NCI-H1417 (cell line): ENCODE measurements around the gene AKAP14.
"Not testable (repeated sequence)": the region's sequence is repeated elsewhere in the genome, so short reads cannot be mapped to it uniquely, and the experiment has no call there.

Source experiments
- DNase-seq, 3 experiments: peaks; one replicate each; lab custom pipeline; 2025; lab: John Stamatoyannopoulos, UW

Gene AKAP14

DNA sequence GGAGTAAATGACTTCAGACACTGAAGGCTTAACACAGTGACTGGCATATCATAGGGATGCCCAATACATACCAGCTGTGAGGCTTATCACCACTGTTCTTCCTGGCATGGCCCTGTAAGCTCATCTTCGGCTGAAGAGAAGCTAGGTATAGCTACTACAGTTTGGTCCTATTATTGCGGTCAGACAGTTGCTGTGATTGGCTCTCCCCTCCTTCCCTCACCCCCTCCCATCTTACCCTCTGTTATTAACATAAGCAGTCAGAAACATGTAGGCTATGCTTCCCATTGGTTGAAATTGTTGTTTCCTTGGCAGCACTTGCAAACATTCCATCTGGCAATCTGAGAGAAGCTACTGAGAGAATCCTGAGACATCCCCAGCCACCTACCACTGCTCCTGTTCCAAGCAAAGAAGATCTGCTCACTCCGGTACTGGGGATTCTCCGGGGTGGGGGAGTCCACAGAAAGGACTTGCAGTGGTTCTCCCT, at the start of gene AKAP14:
TSS of gene AKAP14 (plus strand) at position 51 of the 484 bp plus-strand sequence. CDS start 7,331 bp downstream, outside the sequence.
- DNase-seq: peak in 2 of 3 experiments; percentile 17 to 53

DNA sequence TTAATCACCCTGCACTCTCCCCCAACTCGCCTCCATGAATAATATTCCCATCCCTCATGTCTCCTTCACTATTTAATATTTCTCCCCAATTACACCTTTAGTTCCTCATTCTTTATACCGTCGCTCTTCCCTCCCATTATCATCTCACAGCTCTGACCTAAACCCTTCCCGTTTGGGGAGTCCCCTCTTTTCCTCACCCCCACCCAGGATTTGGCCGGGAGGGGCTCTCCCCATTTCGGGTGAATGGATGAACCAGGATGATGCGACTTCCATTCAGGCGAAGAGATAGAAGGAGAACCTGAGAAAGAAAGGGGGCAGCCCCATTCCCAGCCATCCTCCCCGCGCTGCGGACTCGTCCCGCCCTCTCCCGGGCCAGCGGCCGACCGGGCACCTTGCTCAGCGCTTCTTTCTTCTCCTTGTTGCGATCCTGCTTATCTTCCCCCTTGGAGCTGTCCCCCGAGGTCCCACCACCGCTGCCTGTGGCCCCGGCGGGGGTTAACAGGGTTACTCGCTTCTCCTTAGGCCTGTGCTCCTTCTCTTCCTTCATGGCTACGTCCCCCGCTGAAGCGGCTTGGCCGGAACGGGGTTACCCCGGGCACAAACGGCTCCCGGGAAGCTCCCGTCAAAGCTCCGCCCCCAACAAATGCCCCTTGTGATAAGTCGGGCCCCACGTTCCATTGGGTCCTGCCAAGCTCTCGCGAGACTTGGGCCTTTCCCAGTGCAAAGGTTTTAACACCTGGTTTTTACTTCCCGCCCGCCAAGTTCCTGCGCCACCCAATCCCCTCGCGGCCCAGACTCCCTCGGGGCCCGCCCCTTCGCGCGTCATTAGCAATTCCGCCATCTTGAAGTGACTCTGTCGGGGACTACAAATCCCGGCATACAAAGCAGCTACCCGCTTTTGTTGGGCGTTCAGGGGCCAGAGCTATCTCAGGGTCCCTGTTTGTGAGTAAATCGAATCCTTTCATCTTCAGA, 43.0 kb upstream of the AKAP14 start, which contains the start of gene UPF3B:
TSS of gene UPF3B (minus strand) at position 582 of the 972 bp plus-strand sequence. CDS start at position 547, 35 bp downstream.
- DNase-seq: peak; percentile 98 to 100 (median 99)

DNA sequence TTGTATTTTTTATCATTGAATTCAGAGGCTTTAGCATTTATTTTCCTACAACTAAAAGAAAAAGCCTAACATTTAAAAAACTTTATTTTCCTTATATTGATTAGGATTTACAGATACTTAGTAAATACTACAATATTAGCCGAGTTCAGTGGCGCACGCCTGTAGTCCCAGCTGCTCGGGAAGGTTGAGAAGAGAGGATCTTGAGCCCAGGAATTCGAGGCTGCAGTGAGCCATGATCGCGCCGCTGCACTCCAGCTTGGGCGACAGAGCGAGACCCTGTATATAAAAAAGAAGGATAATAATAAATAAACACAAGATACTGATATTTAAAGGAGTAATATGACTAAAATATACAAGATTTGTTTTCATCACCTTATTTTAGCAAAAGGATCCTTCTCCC, 42.2 kb upstream of the AKAP14 start:
- peak in 1 of 3 experiments; percentile 43 for DNase-seq

DNA sequence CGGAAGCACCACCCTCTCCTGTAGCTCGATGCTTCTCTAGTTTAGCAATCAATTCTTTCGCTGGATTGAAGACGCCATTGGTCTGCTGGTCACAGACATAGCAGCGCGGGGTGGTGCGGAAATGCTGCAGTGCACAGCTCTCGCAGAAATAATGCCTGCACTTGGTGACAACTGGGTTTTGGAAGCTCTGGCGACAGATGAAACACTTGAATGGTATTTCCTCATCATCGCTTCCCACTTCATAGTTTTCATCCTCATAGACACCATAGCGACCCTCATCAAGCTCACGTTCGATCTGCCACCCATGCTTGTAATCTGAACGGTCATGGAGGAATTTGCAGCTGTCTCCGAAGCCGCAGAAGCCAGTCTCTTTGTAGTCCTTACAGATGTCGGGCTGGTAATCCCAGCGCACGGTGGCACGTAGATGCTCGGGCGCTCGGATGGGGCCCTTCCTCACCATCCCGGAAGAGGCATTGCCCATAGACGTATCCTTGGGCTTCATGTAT, 25.0 kb upstream of the AKAP14 start:
- peak; percentile 19 to 57 (median 37) for DNase-seq

DNA sequence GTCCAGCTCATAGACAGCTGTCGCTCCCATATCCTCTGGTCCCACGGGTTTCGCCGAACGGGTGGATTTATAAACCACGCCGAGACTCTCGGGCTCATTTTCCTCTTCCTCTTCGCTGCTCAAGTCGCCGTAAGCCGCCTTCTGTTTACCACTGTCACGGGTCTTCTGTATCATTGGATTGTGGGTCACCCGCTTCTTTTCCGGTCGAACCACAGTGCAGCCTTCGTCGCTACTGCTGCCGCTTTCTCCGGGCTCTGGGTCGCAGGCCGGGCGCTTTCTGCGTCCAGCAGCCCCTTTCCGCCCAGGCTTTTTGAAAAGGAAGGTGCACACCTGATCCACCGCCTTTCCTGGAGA, 24.5 kb upstream of the AKAP14 start:
- DNase-seq: no peak

DNA sequence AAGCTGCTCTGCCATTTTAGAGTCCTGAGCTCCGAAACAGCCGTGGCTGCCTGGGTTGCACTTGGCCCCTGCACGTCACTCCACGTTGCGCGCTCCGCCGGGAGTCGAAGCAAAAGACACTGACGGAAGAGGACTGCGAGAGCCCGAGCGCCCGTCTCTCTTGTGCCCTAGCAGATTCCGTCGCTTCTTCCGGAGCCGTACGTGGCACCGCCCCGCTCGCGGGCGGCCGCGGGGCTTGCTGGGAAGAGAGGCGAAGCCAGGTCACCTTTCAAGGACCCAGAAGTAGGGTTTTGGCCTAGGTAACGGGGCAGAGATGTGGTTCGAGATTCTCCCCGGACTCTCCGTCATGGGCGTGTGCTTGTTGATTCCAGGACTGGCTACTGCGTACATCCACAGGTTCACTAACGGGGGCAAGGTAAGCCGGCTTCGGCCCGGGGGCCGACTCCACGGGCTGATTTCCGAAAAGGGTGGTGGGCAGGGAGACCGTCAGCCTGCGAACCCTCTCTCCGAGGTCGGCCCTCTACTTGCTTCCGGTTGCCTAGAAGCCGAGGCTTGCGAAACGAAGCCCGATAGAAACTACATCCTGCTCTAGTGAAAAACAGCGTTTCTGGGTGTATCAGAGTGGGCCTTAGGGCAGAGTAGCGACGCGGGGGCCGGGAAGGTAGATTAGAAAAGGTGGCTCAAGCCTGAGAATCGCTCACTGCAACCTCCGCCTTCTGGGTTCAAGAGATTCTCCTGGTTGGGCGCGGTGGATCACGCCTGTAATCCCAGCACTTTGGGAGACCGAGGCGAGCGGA, 23.9 kb upstream of the AKAP14 start, which contains the start of the genes NDUFA1 and RNF113A:
TSS of gene NDUFA1 (plus strand) at position 234 of the 797 bp plus-strand sequence. CDS start at position 314, 80 bp downstream.
TSS of gene RNF113A (minus strand) at position 135 of the 797 bp plus-strand sequence. CDS start at position 15, 120 bp downstream.
- peak; percentile 84 to 93 (median 92) for DNase-seq

DNA sequence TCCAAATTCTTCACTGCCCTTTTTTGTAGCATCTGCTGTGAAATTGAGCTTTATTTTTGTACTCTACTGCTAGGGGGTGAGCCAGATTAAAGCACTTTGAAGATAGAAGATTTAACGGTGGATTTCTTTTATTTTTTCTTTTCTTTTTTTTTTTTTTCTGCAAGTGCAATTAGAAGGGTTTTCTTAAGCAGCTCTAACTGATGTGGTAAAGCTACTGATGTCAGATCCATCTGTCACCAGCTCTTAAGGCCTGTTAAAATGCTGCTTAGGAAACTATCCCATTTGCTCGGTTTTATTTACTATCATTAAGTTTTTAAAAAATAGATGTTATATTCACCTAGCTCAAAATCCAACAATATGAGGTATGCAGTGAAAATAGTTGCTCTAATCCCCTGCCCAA, 17.0 kb upstream of the AKAP14 start:
- no peak for DNase-seq

DNA sequence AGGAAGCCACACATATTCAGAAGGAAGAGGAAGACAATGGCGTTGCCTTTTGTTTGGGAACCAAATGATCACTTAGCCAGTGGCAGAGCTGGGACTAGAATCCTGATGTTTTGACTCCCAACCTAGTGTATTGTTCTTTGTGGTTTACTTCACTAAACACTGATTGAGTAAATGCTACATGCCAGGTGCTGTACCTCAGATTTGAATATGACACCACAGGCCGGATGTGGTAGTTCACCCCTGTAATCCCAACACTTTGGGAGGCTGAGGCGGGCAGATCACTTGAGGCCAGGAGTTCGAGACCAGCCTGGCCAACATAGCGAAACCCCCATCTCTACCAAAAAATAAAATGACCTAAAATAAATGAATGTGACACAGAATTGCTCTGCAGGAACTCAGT, 15.6 kb upstream of the AKAP14 start:
- DNase-seq: no peak

DNA sequence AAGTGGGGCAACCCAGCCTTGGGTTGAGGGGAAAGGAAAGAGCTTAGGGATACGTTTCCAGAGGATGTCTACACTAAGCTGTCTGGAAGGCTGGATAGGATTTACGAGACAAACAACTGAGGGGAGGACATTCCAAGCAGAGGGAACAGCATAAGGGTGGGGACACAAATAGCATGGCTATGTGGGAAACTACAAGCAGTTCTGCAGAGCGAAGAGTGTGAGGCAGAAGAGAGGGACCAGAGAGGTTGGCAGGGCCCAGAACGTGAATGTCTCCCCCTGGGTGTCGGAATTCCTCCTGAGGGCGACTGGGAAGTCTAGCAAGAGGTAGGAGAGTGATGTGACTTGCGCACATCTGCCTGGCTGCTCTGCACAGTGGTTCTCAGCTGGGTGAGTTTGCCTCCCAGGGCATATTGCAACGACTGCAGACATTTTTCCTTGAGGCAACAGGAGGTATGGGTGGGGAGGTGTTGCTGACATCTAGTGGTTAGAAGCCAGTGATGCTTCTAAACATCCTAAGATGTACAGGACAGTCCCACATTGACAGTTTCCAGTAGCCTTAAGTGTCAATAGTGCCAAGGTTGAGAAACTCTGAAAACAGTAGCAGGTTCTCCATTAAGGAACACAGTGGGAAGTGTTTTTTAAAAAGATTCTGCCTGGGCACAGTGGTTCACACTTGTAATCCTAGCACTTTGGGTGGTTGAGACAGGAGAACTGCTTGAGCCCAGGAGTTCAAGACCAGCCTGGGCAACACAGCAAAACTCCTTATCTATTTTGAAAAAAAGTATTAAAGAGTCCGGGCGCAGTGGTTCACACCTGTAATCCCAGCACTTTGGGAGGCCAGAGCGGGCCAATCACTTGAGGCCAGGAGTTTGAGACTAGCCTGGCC, 14.9 kb upstream of the AKAP14 start:
- peak; percentile 15 to 58 (median 19) for DNase-seq

DNA sequence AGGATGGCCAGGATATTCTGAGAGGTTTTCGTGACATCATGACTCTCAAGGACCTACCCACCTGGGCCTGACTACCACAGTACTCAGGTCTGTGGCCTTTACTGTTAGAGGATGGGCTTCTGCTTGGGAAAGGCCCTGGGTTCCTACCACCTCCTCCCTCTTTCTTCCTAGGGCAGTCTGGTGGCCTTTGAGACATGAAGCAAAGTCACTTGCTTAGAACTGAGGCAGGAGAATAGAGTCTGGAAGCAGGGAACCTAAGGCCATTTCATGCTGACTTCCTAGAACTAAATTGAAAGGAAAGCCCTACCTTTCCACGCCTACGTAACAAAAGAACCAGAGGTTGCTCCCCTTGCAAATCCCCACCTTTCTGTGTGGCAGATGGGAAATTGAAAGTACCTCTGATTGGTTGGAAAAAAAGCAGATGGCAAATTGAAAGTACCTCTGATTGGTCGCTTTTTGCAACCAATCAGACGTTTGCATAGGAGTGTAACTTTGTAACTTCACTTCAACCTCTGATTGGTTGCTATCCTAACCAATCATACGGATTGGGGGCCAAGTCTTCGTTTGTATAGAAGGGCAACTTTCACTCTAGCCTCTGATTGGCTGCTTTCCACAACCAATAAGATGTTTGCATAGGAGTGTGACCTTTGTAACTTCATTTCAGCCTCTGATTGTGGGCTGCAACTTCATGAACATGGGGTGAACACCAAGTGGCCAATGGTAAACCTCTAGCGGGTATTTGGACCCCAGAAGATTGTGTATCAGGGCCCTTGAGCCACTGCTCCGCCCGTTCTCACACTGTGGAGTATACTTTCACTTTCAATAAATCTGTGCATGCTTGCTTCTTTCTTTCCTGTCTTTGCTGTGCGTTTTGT, 9.9 kb upstream of the AKAP14 start:
- no peak for DNase-seq

DNA sequence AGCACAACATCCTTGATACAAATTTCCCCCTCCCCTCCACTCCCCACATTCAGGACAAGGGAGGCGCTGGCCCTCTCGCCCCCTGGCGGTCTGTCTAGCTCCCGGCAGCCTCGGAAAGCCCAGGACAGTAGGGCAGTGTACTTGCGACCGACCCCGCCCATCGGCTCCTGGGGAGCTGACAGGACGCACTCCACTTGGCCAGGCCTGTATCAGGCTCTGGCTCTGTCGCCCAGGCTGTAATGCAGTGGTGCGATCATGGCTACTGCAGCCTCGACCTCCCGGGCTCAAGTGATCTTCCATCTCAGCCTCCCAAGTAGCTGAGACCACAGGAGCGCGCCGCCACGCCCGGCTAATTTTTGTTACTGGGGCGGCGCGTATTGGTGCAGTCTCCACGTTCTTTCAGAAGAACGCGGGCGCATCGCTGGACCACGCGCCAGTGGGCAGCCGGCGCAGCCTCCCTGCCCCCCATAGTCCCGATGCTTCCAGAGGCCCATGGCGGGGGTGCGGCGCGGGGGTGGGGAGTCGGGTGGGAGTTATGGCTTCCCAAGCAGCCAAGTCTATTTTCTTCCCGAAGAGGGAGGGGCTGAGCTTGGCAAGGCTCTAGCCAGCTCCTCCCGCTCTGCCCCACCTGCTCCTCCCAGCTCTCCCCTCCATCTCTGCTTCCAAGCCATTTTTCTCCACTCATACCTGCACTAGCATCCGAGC, 7.8 kb upstream of the AKAP14 start:
- peak in 2 of 3 experiments; percentile 53 to 68 for DNase-seq

DNA sequence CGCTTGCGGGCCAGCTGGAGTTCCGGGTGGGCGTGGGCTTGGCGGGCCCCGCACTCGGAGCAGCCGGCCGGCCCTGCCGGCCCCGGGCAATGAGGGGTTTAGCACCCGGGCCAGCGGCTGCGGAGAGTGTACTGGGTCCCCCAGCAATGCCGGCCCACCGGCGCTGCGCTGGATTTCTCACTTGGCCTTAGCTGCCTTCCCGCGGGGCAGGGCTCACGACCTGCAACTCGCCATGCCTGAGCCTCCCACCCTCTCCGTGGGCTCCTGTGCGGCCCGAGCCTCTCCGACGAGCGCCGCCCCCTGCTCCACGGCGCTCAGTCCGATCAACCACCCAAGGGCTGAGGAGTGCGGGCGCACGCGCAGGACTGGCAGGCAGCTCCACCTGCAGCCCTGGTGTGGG, 5.1 kb upstream of the AKAP14 start:
- DNase-seq: not testable (repeated sequence)

DNA sequence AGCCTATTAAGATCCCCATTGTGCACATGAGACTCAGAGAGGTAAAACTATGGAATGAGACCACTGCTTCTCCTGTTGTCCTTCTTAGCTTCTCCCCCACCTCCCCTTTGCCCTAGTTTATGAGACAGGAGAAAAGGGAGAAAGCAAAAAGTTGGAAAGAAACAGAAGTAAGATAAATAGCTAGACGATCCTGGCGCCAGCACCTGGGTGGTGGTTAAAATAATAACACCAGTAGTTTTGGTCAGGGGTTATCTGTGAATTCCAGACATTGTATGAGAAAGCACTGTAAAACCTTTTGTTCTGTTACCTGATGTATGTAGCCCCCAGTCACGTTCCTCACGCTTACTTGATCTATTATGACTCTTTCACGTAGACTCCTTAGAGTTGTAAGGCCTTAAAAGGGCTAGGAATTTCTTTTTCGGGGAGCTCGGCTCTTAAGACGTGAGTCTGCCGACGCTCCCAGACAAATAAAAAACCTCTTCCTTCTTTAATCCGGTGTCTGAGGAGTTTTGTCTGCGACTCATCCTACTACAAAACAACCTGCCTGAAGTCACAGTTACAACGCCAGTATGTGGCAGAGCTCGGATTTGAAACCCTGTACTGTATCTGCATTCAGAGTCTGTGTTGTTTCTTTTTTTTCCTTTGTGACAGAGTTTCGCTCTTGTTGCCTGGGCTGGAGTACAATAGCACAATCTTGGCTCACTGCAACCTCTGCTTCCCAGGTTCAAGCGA, 3.6 kb upstream of the AKAP14 start:
- not testable (repeated sequence) for DNase-seq

DNA sequence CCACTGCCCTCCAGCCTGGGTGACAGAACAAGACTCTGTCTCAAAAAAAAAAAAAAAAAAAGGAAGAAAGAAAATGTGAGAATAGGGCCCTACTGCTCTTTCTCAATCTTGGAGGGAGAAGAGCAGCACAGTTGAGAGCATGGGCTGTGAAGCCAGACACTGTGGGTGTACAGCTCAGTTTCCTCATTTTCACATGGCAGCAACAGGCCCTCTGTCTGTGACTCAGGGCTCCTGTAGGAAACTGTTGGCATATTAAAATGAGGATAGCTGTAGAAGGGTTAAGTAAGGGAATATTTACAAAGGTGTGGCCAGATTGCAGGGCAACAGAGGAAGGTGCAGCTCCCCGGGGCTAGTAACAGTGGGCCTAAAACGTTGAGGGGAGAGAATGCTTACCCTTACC, 3.4 kb downstream of the AKAP14 start:
- no peak for DNase-seq

DNA sequence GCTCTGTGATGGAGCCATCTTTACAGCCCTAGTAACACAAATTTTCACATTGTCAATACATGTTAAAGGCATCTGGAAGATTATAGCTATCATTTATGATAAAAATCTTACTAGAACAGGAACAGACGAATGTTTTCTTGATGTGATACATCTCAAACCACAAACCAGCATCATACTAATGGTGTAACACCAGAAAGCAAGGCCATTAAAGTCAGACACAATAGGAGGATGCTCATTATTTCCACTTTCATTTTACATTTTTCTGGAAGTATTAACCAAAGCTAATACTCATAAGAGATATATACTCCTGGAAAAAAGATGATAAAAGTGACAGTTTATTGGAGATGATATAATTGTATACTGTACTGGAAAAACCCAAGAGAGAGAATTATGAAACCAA, 5.3 kb downstream of the AKAP14 start:
- no peak for DNase-seq

DNA sequence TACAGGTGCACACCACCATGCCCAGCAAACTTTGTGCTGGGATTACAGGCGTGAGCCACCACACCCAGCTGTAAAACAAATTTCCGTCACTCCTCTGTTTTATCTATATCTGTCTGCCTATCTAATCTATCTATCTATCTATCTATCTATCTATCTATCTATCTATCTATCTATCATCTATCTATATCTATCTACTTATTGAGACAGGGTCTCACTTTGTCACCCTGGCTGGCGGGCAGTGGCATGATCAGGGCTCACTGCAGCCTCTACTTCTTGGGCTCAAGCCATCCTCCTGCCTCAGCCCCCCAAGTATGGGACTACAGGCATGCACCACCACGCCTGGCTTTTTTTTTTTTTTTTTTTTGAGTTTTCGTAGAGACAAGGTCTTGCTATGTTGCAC, 20.6 kb downstream of the AKAP14 start:
- no peak for DNase-seq

DNA sequence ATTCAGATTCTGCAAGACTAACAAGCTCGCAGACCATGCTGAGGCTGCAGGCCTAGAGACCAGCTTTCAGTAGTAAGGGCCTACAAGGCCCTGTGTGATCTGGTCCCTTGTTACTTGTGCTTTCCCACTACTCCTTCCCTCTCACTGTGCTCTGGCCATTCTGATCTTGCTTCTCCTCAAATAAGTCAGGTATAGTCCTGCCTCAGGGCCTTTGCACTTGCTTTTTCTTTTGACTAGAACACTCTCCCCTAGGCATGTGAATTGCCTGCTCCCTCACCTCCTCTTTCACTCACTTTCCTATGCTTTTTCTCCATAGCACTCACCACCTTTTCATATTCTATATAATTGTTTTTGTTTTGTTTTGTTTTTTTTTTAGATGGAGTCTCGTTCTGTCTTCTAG, 22.2 kb downstream of the AKAP14 start:
- DNase-seq: no peak

DNA sequence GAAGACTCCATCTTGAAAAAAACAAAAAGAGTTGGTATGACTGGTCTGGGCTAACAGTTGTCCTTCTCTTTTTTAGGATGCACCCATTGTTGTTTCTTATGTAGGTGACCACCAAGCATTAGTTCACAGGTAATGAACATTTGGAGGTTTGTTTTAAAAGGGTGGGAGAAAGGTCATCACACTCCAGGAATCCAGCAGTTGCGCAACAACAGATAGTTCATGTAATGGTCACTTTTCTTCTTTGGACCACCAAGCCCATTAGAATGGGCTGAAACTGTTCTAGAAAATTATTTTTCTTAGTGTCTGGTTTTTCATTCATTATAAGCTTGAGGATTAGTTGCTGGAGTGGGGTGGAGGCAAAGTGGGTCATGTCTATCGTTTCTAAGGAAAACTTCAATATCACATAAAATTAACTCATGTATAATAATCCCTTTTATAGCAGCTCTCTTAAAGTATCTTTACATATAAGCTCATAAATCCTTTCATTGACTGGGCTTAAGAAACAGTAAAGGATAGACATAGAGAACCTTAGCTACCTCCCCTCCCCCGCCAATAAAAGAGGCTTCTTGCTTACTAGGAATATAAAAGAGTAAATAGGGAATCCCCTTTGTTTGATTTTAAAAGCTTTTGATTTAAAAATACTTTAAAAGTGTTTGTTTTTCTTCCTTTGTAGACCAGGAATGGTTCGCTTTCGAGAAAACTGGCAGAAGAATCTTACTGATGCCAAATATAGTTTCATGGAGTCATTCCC, 24.3 kb downstream of the AKAP14 start:
- DNase-seq: no peak
